K562 (cell line): Measurements from ENCODE around the gene EPB42. TPM values are rescaled to one million over a fixed set of nuclear protein-coding genes. Genes with fewer than 3 reads are reported as not detected.
"Not testable (repeated sequence)": the region's sequence is repeated elsewhere in the genome, so short reads cannot be mapped to it uniquely, and the experiment has no call there.

Experiments used
- ATAC-seq: fragments of 200-7000 bp; cut with Tn5 transposase; 3 replicates; pipeline ENCODE4 v1.9.1; 2020; ENCODE audit warnings: moderate library complexity
- BruUV-seq: library from RNA; stranded (reverse); fragments of 400-500 nt; replicated peaks from 2 replicates; lab custom pipeline; 2021; lab: Mats Ljungman, UMichigan
- CTCF ChIA-PET: fragments of 300-600 bp; formaldehyde crosslinking; extraction: SDS; loops from one replicate; lab custom pipeline; 2021; ENCODE audit warnings: low intra/inter-chr PET ratio; lab: Yijun Ruan, JAX
- POLR2A ChIA-PET: fragments of 300-600, 350-650 bp; sonication (Branson Sonifier 250); formaldehyde crosslinking; extraction: SDS; loops from one replicate; lab custom pipeline; 2021; ENCODE audit warnings: antibody characterized with exemption, inconsistent platforms; lab: Yijun Ruan, JAX
- DNase-seq, 4 experiments: peaks; one replicate each; pipeline versions ENCODE4 v3.0.0 to v3.0.0-alpha.2; 2011 to 2018; ENCODE audit warnings: low spot score in 3 of 4, mixed read lengths in 3 of 4; ENCODE audit errors: extremely low read depth in 1 of 4
- FAIRE-seq: peaks from 2 replicates; lab custom pipeline; 2011; peaks lifted over from hg19 to GRCh38; lab: Jason Lieb, UNC
- H2AFZ ChIP-seq: 2 replicates; pipeline ENCODE4 v1.6.0; 2011; ENCODE audit warnings: low read depth, low read length, control low read depth, inconsistent platforms
- H3K27ac ChIP-seq: fragments of 200-600 bp; 3 replicates; pipeline ENCODE4 v1.8.0; 2011; ENCODE audit warnings: low read depth, mild to moderate bottlenecking, control low read depth, inconsistent platforms, low read length, moderate library complexity, mixed read lengths; ENCODE audit errors: extremely low read depth
- H3K27me3 ChIP-seq, 2 experiments: fragments of 300-600 bp in 1 of 2; 2 replicates in 1 of 2; 3 replicates in 1 of 2; pipeline versions ENCODE4 v1.6.0 to v1.8.0; 2011; ENCODE audit warnings: inconsistent platforms in 2 of 2, low read length in 2 of 2, mild to moderate bottlenecking in 1 of 2, mixed read lengths in 1 of 2, moderate library complexity in 1 of 2; ENCODE audit not compliant: control insufficient read depth in 2 of 2, insufficient read depth in 2 of 2
- H3K36me3 ChIP-seq: fragments of 300-600 bp; 3 replicates; pipeline ENCODE4 v1.8.0; 2011; ENCODE audit warnings: mild to moderate bottlenecking, low read length, inconsistent platforms; ENCODE audit not compliant: control insufficient read depth, insufficient read depth
- H3K4me1 ChIP-seq, 2 experiments: fragments of 200-600 bp in 1 of 2; replicated peaks in 1 of 2; 2 replicates in 1 of 2; 3 replicates in 1 of 2; pipeline versions ENCODE4 v1.5.1 to v1.8.0; 2011; ENCODE audit warnings: inconsistent platforms in 2 of 2, low read length in 2 of 2, mild to moderate bottlenecking in 1 of 2, mixed read lengths in 1 of 2, moderate library complexity in 1 of 2; ENCODE audit not compliant: control insufficient read depth in 2 of 2, insufficient read depth in 2 of 2
- H3K4me2 ChIP-seq: 2 replicates; pipeline ENCODE4 v1.6.1; 2011; ENCODE audit warnings: low read length, control low read depth, inconsistent platforms, mixed read lengths; ENCODE audit not compliant: insufficient read depth
- H3K4me3 ChIP-seq: fragments of 200-600 bp; sonication (generic), shearing (Covaris generic); 2 replicates; pipeline ENCODE4 v1.5.1; 2016; ENCODE audit warnings: control low read depth, inconsistent platforms
- H3K79me2 ChIP-seq: fragments of 200-600 bp; 3 replicates; pipeline ENCODE4 v1.8.0; 2011; ENCODE audit warnings: low read length, inconsistent platforms; ENCODE audit not compliant: control insufficient read depth, insufficient read depth
- H3K9ac ChIP-seq, 2 experiments: 2 replicates each; pipeline versions ENCODE4 v1.6.0 to v1.6.1; 2011; ENCODE audit warnings: low read depth in 2 of 2, low read length in 2 of 2, control low read depth in 1 of 2, inconsistent platforms in 1 of 2, mild to moderate bottlenecking in 1 of 2, mixed read lengths in 1 of 2; ENCODE audit not compliant: insufficient read depth in 1 of 2
- H3K9me1 ChIP-seq: one replicate; pipeline ENCODE4 v1.6.0; 2011; ENCODE audit warnings: inconsistent platforms, mild to moderate bottlenecking, low read length, moderate library complexity; ENCODE audit not compliant: control insufficient read depth, insufficient read depth
- H3K9me3 ChIP-seq: replicated peaks from 2 replicates; pipeline ENCODE4 v1.5.1; 2011; ENCODE audit warnings: low read depth, low read length, inconsistent platforms; ENCODE audit not compliant: control insufficient read depth, insufficient read depth
- H4K20me1 ChIP-seq: replicated peaks from 2 replicates; pipeline ENCODE4 v1.6.1; 2011; ENCODE audit warnings: low read length, inconsistent platforms, mixed read lengths; ENCODE audit not compliant: control insufficient read depth, insufficient read depth
- CCNT2 ChIP-seq: IDR thresholded peaks from 2 replicates; pipeline ENCODE4 v1.6.1; 2011; ENCODE audit warnings: borderline replicate concordance, low read depth, mild to moderate bottlenecking, moderate library complexity, mixed read lengths, low read length; ENCODE audit not compliant: insufficient read length; ENCODE audit errors: extremely low read depth
- MAFK ChIP-seq: IDR thresholded peaks from 2 replicates; pipeline ENCODE4 v1.6.1; 2011; ENCODE audit warnings: low read length, improper control_type of control experiment
- MAZ ChIP-seq, 2 experiments: fragments of 450-650 bp in 1 of 2; sonication (generic) in 1 of 2; formaldehyde crosslinking; IDR thresholded peaks in 1 of 2; conservative IDR thresholded peaks in 1 of 2; 2 replicates each; pipeline versions ENCODE4 v1.4.0 to v1.5.0; 2020; ENCODE audit warnings: mild to moderate bottlenecking in 1 of 2, missing genetic modification reagents in 1 of 2
- ZNF395 ChIP-seq: fragments of 200-800 bp; sonication (Bioruptor generic); IDR thresholded peaks from 2 replicates; pipeline ENCODE4 v1.6.1; 2017; ENCODE audit warnings: missing genetic modification characterization, missing compliant biosample characterization
- ZNF41 ChIP-seq: fragments of 250-450 bp; sonication (Bioruptor Pico); conservative IDR thresholded peaks from 2 replicates; pipeline ENCODE4 v1.4.0; 2020; ENCODE audit warnings: mild to moderate bottlenecking
- ZNF696 ChIP-seq: fragments of 250-450 bp; sonication (Bioruptor Pico); conservative IDR thresholded peaks from 2 replicates; pipeline ENCODE4 v1.4.0; 2020; ENCODE audit warnings: mild to moderate bottlenecking, moderate library complexity
- ZNF75A ChIP-seq: fragments of 450-650 bp; formaldehyde crosslinking; IDR thresholded peaks from 2 replicates; pipeline ENCODE4 v1.4.0; 2020; ENCODE audit warnings: mild to moderate bottlenecking
- WGBS: fragments of 100-300 bp; shearing (Covaris generic); methylation state at CpG from one replicate; pipeline ENCODE4 v1.1.6; 2016; ENCODE audit warnings: low coverage, mixed read lengths; ENCODE audit not compliant: insufficient coverage; ENCODE audit errors: missing lambda C conversion rate; 5-methylcytosine and 5-hydroxymethylcytosine counted together
- in situ Hi-C: fragments of 300-500 bp; cut with MboI; formaldehyde crosslinking; loops from 4 replicates; pipeline ENCODE4 v1.15.0; 2018; ENCODE audit warnings: inconsistent platforms, mixed read lengths
- intact Hi-C: fragments of 100-400 bp; cut with micrococcal nuclease; formaldehyde crosslinking; loops from 2 replicates; pipeline ENCODE4 v1.14.2; 2022
- polyA plus RNA-seq, 8 experiments: library from polyadenylated mRNA; depleted of rRNA in 4 of 8; stranded (reverse) in 5 of 8; unstranded in 3 of 8; fragments of >200 nt; fragmentation: Nextera tagmentation in 2 of 8; fragmentation: Illumina TruSeq in 1 of 8; extraction: Ambion mirVana in 2 of 8; extraction: Trizol in 1 of 8; gene quantifications; 2 replicates each; pipeline versions ENCODE4 v1.2.1 to v1.2.3, GENCODE V29; 2011 to 2014; ENCODE audit warnings: inconsistent platforms in 1 of 8, missing spikeins in 1 of 8
- total RNA-seq, 7 experiments: library from RNA; depleted of rRNA in 6 of 7; stranded (reverse); fragments of >200 nt in 6 of 7; fragmentation: Illumina TruSeq in 2 of 7; extraction: Trizol in 2 of 7; gene quantifications; 2 replicates each; pipeline versions ENCODE4 v1.2.1 to v1.2.3, GENCODE V29; 2011 to 2021; ENCODE audit warnings: low replicate concordance in 1 of 7

EPB42 gene
- total and polyA plus RNA-seq, 9 of the 15 experiments (the other 6 are each of a cell fraction or from before 2014, with no cell fraction given) = 0.38 to 2.3 (median 1.4) TPM

- ATAC-seq (peak; percentile 86), FAIRE-seq (peak; percentile 32), DNase-seq (peak in 1 of 4 experiments; percentile 30)
- WGBS = 17% methylated on average over 2 of the region's 2 CpGs
- CTCF ChIA-PET = no interaction called here
- no peak overlapping the region for H3K4me3 ChIP-seq
- no peak overlapping the region for H2AFZ ChIP-seq
- POLR2A ChIA-PET = interaction anchor here (0.6 to 1.9 kb wide), 4 partner anchors 13 to 265 kb away, joined by 3 to 6 read pairs (median 4); partner anchors contain the start of gene CCNDBP1
- peaks cover 15% of the 10 kb centered on the region; the same call in 1 of the 3 replicates for H3K36me3 ChIP-seq
- in situ Hi-C loops = no loop called here
- no peaks in the 10 kb centered on the region for H3K9me3 ChIP-seq
- H3K4me1 ChIP-seq = peaks cover 5 to 25% of the 10 kb centered on the region in 2 experiments
- no peaks in the 10 kb centered on the region for H3K27me3 ChIP-seq
- no peaks in the 10 kb centered on the region for H3K9me1 ChIP-seq
- no peaks in the 10 kb centered on the region for H3K79me2 ChIP-seq
- H3K4me2 ChIP-seq = no peak overlapping the region
- intact Hi-C loops = no loop called here
- no peak for TF ChIP-seq MAFK
- TF ChIP-seq ZNF395 (CRISPR knock-in tag) = no peak
- no peak for TF ChIP-seq CCNT2
- no peak for TF ChIP-seq ZNF696
- TF ChIP-seq ZNF41 (CRISPR knock-in tag) = 0 out of 2 replicates have a peak, but pooled peaks have one; percentile 15
- TF ChIP-seq ZNF75A (CRISPR knock-in tag) = no peak
- no peak for TF ChIP-seq MAZ (CRISPR knock-in tag; conservative IDR thresholded peaks at IDR 0.05 in 1 of 2, IDR thresholded peaks at IDR 0.05 in 1 of 2)
- H3K9ac ChIP-seq = peak overlapping the region in 1 of 2 experiments; percentile 76; a peak in 1 of 4 replicates
- H3K27ac ChIP-seq = no peak overlapping the region
- no TSS peak for BruUV-seq
- no peaks in the 10 kb centered on the region for H4K20me1 ChIP-seq
These were observed 52.4 kb downstream of the EPB42 start for GRCh38 chr15:43168192-43169107.

GRCh38 chr15:43167261-43167660 lies 53.6 kb downstream of the EPB42 start:
- H2AFZ ChIP-seq, H3K9ac ChIP-seq, H4K20me1 ChIP-seq, H3K27me3 ChIP-seq, CTCF ChIA-PET, DNase-seq, H3K9me3 ChIP-seq, H3K4me2 ChIP-seq, H3K9me1 ChIP-seq, FAIRE-seq, POLR2A ChIA-PET, H3K27ac ChIP-seq, ATAC-seq, BruUV-seq, H3K79me2 ChIP-seq, intact Hi-C loops, in situ Hi-C loops, H3K4me3 ChIP-seq: not testable (repeated sequence)
- 83% methylated on average over 1 of the region's 28 CpGs for WGBS
- H3K36me3 ChIP-seq = peaks cover 10% of the 10 kb centered on the region; the same call in 1 of the 3 replicates
- H3K4me1 ChIP-seq = peaks cover 5 to 25% of the 10 kb centered on the region in 2 experiments
